C4-2B (cell line): ENCODE data around the gene AHNAK.

Source experiments
- H3K27ac ChIP-seq: fragments of 450-650 bp; 2 replicates; pipeline ENCODE4 v1.5.1; 2017
- ZFX ChIP-seq: fragments of 450-650 bp; IDR thresholded peaks from 2 replicates; pipeline ENCODE4 v1.6.1; 2017
- TF ChIP-seq, protein P1 (sequence below): fragments of 450-650 bp; conservative IDR thresholded peaks from 2 replicates; pipeline ENCODE4 v1.5.1; 2017; ENCODE audit warnings: mild to moderate bottlenecking

AHNAK gene

DNA sequence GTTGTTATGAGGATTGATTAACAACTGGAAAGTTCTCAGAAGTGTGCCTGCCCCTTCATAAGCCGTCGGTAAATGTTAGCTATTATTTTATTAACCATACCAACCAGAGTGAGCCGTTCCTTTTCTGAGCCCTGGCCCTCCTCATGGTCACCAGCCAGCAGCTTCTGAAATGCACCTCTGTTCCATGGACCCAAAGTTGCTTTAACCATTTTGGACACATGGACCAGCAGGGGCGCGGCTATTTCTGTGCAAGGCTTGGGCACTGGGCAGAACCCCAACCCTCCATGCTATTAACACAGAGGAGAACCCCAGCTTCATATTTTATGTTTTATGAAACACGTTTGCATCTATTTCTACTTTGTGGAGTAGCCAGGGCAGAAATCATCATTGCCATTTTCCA is 146.3 kb downstream of the AHNAK start:
- no peak overlapping the region for H3K27ac ChIP-seq
- TF ChIP-seq ZFX, result no peak
- TF ChIP-seq, protein P1, sequence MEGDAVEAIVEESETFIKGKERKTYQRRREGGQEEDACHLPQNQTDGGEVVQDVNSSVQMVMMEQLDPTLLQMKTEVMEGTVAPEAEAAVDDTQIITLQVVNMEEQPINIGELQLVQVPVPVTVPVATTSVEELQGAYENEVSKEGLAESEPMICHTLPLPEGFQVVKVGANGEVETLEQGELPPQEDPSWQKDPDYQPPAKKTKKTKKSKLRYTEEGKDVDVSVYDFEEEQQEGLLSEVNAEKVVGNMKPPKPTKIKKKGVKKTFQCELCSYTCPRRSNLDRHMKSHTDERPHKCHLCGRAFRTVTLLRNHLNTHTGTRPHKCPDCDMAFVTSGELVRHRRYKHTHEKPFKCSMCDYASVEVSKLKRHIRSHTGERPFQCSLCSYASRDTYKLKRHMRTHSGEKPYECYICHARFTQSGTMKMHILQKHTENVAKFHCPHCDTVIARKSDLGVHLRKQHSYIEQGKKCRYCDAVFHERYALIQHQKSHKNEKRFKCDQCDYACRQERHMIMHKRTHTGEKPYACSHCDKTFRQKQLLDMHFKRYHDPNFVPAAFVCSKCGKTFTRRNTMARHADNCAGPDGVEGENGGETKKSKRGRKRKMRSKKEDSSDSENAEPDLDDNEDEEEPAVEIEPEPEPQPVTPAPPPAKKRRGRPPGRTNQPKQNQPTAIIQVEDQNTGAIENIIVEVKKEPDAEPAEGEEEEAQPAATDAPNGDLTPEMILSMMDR, result no peak

- H3K27ac ChIP-seq, result no peak overlapping the region
- TF ChIP-seq ZFX, result no peak
- TF ChIP-seq, protein P1, result no peak
Measured at GRCh38 chr11:62399878-62400266, 146.7 kb downstream of the AHNAK start.

DNA sequence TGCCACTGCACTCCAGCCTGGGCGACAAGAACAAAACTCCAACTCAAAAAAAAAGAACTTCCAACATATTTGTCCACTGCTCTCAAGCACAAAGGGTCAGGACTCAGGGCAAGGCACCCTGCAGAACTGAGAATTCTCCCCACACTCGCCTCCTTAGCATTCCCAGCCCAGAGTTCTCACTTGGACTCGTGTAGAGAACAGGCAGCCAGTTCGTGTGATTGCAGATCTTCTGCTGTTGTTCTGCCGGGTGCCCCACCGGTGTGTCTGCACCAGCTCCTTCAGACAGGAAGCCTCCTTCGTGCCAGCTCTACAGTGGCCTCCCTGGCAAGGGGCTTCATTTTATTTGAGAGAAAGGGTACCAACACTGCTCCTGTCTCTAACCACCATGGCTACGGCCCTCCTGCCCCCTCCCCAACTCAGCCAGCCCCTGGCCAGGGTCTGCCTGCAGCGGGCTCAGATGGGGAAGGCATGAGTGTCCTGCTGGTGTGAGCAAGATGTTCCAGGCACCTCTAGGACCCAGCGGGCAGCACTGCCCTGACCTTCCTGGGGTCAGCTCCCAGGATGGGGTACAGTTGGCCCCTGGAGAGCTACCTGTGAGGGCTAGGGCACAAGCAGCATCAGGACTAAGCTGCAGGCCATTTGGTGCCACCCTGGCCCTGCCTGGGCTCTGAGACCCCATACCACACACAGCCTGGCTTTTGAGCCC is 147.3 kb downstream of the AHNAK start:
- TF ChIP-seq, protein P1, result no peak
- TF ChIP-seq ZFX, result no peak
- H3K27ac ChIP-seq, result no peak overlapping the region

DNA sequence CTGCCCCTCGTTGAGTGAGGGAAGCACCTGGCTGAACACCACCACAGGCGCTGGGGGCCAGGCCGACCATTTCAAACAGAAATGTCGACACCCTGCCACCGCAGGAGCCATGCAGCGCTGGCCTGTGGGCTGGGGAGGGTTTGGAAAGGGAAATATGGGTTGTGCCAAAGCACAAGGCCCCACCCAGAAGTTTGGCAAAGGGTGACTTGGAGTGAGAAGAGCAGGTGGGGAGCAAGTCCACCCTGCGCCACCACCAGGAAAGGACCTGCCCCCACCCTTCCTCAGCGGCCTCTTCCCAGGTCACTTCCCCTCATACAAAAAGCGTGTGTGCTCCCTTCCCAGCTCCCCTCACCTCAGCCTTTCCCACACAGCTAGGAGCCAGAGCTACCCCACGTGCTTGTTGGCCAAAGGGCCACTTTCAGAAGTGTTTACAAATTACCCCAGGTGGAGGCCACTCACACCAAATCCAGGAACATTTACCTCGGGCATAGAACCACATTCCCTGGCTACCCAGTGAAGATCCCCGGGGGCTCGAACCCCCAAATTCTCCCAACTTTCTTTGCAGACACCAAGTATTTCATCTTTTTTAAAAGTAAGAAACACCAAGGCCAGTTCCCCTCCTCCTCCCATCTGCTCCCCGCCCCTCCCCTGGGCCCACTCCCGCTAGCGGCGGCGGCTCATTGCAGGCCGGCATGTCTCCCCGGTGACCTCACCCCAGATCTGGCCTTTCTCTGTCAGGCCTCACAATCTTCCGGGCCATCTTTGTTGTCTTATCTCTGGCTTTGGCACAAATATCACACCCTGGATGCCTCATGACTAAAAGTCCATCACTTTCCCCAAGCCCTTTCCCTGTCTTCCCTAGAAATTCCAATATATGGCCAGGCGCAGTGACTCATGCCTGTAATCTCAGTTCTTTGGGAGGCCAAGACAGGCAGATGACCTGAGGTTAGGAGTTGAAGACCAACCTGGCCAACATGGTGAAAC is 148.3 kb downstream of the AHNAK start:
- no peak for TF ChIP-seq ZFX
- TF ChIP-seq, protein P1, result no peak
- H3K27ac ChIP-seq, result no peak overlapping the region

- TF ChIP-seq, protein P1, result no peak
- TF ChIP-seq ZFX, result no peak
- no peak overlapping the region for H3K27ac ChIP-seq
Measured at GRCh38 chr11:62395885-62396551, 150.6 kb downstream of the AHNAK start.

- no peak for TF ChIP-seq ZFX
- TF ChIP-seq, protein P1, result peak; percentile 80
- H3K27ac ChIP-seq, result no peak overlapping the region
Measured at GRCh38 chr11:62394825-62395538, 151.6 kb downstream of the AHNAK start.
